Ovary (tissue), 9 donors: Measurements from ENCODE around the gene HDAC11. TPM values are rescaled to one million over a fixed set of nuclear protein-coding genes. Genes with fewer than 3 reads are reported as not detected.

Source experiments
- DNase-seq, 5 donors: peaks; one replicate each; pipeline ENCODE4 v3.0.0-alpha.2; 2019 to 2020
- H3K27ac ChIP-seq, 2 donors: fragments of 200-600 bp; one replicate each; pipeline versions ENCODE4 v1.5.1 to v1.8.0; 2019 to 2022
- H3K27me3 ChIP-seq: fragments of 200-600 bp; one replicate; pipeline ENCODE4 v1.8.0; 2022
- H3K36me3 ChIP-seq: fragments of 200-600 bp; sonication (generic); one replicate; pipeline ENCODE4 v1.5.1; 2019
- H3K4me1 ChIP-seq: one replicate; pipeline ENCODE4 v1.8.1; 2013; ENCODE audit warnings: mild to moderate bottlenecking, moderate library complexity; ENCODE audit not compliant: insufficient read depth
- H3K4me3 ChIP-seq: fragments of 200-600 bp; sonication (generic); one replicate; pipeline ENCODE4 v1.5.1; 2017
- H3K9me3 ChIP-seq, 2 donors: fragments of 200-600 bp in 1 of 2; sonication (generic) in 1 of 2; one replicate each; pipeline versions ENCODE4 v1.5.1 to v1.8.1; 2013 to 2019; ENCODE audit warnings: mild to moderate bottlenecking in 1 of 2, moderate library complexity in 1 of 2
- CTCF ChIP-seq, 3 donors: fragments of 450-650 bp in 2 of 3; fragments of 200-600 bp in 1 of 3; IDR thresholded peaks; one replicate each; pipeline versions ENCODE4 v1.5.1 to v1.8.0; 2016 to 2022; ENCODE audit warnings: antibody characterized with exemption in 3 of 3, mild to moderate bottlenecking in 1 of 3
- EP300 ChIP-seq: sonication (generic); formaldehyde crosslinking; IDR thresholded peaks from one replicate; pipeline ENCODE4 v1.6.1; 2017; ENCODE audit warnings: antibody characterized with exemption
- POLR2A ChIP-seq: fragments of 450-650 bp; IDR thresholded peaks from one replicate; pipeline ENCODE4 v1.6.1; 2017; ENCODE audit warnings: antibody characterized with exemption, mild to moderate bottlenecking, moderate library complexity
- WGBS, 3 donors: extraction: QIAGEN DNeasy Blood & Tissue Kit in 1 of 3; methylation state at CpG; one replicate each; pipeline versions ENCODE4 v1.1.5 to v1.1.7; 2013 to 2017; 5-methylcytosine and 5-hydroxymethylcytosine counted together
- intact Hi-C, 4 donors: fragments of 100-400 bp; cut with DNase I; formaldehyde crosslinking; loops; one replicate each; pipeline versions ENCODE4 v1.11.0 to v1.15.1; 2022 to 2023
- polyA plus RNA-seq, 2 donors: library from polyadenylated mRNA; stranded (reverse); fragments of 200-250 nt in 1 of 2; fragments of 350-450 nt in 1 of 2; fragmentation: Illumina TruSeq in 1 of 2; extraction: RNeasy Lipid Tissue Mini Kit (QIAGEN cat#74804) in 1 of 2; gene quantifications; one replicate each; pipeline ENCODE4 v1.2.3, GENCODE V29; 2013 to 2014
- total RNA-seq, 7 donors: library from RNA; depleted of rRNA in 2 of 7; stranded (reverse); fragments of >200 nt in 2 of 7; fragmentation: NEBNext Ultra II Directional in 3 of 7; extraction: Animal tissue kit (Norgen Biotek cat#: 25700) in 3 of 7; gene quantifications; one replicate each; pipeline versions ENCODE4 v1.1.0 to v1.2.4, GENCODE V29; 2016 to 2023
- donor health status: DM: no; HTN: no; CAD: no; lungs with moderate emphysema.
- donor health status: DM: no; HTN: no; CAD: no.
- donor health status: Bipolar disorder and iron deficiency.
- donor health status: DM: yes; HTN: yes; CAD: no.
- donor health status: DM: no; HTN: no; CAD: no.
- donor health status: DM: yes; HTN: yes; CAD: no.

HDAC11 gene
- total and polyA plus RNA-seq, 9 donors = 6.4 to 27.1 (median 19.6) TPM

GRCh38 chr3:13491206-13491974 lies 11.3 kb downstream of the HDAC11 start:
- Histone ChIP-seq H3K36me3 (no peaks in the 10 kb centered on the region), H3K4me1 (no peaks in the 10 kb centered on the region), H3K4me3 (no peak overlapping the region), H3K27me3 (no peaks in the 10 kb centered on the region), H3K9me3 (no peaks in the 10 kb centered on the region), H3K27ac (no peak overlapping the region)
- no peak for TF ChIP-seq POLR2A
- TF ChIP-seq EP300 = no peak
- no peak for TF ChIP-seq CTCF (IDR thresholded peaks at IDR 0.05)
- 88 to 95% (median 92%) methylated on average over 8 of the region's 8 CpGs for WGBS, 3 donors
- DNase-seq = peak in 3 of 5 donors; percentile 2 to 13 (median 4)
- intact Hi-C loops = no loop called here

- Histone ChIP-seq H3K9me3 (no peaks in the 10 kb centered on the region), H3K4me1 (peaks cover 2% of the 10 kb centered on the region), H3K36me3 (no peaks in the 10 kb centered on the region), H3K4me3 (no peak overlapping the region), H3K27ac (no peak overlapping the region), H3K27me3 (no peaks in the 10 kb centered on the region)
- WGBS, 3 donors = 89 to 96% (median 92%) methylated on average over 6 of the region's 6 CpGs
- no peak for TF ChIP-seq CTCF (IDR thresholded peaks at IDR 0.05)
- no peak for TF ChIP-seq POLR2A
- no peak for TF ChIP-seq EP300
- peak in 1 of 5 donors; percentile 11 for DNase-seq
- intact Hi-C loops = no loop called here
Measured at GRCh38 chr3:13492048-13492447, 11.9 kb downstream of the HDAC11 start.

DNA sequence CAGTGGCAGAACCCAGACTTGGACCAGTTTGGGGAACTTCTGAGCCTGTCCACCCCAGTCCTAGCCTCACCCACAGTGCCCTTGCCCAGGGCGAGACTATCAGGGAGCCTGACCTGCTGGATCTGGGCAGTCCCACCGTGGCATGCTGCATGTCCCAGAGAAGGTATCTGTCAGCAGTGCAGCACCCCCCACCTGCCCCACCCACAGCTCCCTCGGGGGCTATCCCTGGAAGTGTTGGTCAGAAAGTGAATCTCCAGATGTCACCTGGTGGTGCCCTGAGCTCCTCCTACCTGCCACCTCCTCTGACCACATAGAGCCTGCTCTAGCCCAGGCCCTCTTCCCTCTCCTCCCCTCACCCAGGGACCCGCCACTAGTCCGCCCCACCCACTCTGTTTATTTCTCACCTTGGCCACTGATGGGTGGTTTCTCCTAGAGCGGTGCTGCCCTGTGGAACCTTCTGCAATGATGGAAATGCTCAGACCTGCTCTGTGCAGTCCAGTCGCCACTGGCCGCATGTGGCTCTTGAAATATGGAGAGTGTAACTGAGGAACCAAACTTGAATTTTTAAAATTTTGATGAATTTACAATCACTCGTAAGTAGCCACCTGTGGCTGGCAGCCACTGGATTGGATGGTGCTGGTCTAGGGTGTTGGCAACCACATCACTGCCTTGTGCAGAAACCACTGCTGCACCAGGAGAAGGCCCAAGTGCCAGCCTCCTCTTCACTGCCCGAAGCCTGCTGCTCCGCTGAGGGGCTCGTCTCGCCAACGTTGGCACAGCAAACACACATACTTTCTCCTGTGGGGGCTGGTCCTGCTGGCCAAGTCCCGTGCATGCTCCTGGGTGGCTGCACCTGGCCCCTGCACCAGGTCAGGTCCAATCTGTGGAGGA lies 13.1 kb downstream of the HDAC11 start:
- no peak for TF ChIP-seq CTCF (IDR thresholded peaks at IDR 0.05)
- no peak for TF ChIP-seq POLR2A
- no peak for TF ChIP-seq EP300
- Histone ChIP-seq H3K36me3 (no peaks in the 10 kb centered on the region), H3K27ac (no peak overlapping the region), H3K9me3 (no peaks in the 10 kb centered on the region), H3K4me1 (peaks cover 2% of the 10 kb centered on the region), H3K27me3 (no peaks in the 10 kb centered on the region), H3K4me3 (no peak overlapping the region)
- peak in 1 of 5 donors; percentile 12 for DNase-seq
- 84 to 90% (median 88%) methylated on average over 15 of the region's 15 CpGs for WGBS, 3 donors
- intact Hi-C loops = no loop called here

DNA sequence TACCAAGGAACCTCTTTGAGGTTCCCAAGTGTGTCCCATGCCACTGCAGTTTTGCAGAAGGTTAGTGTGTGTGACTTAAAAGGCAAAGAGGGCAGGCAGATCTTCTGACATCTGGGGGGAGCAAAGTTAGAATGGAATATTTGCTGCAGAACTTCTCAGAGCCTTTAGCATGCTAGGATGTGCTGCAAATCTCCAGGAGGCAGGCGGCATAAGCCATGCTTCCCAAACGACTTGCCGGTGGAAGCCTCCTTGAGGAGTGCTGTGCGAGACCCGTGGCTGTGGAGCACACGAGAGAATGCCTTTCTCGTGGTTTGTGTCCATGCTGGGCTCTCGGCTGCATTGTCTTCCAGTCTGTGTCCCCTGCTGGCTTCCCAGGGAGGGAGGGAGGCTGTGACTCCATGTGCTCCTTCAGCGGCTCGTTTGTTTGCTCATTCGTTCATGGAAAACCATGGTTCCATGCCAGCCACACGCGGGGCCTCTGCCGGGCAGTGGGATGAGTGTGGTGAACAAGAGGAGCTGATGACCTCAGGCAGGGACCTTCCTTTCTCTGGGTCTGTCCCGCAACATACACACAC lies 13.8 kb downstream of the HDAC11 start:
- Histone ChIP-seq H3K36me3 (no peaks in the 10 kb centered on the region), H3K4me3 (no peak overlapping the region), H3K9me3 (no peaks in the 10 kb centered on the region), H3K27me3 (no peaks in the 10 kb centered on the region), H3K27ac (no peak overlapping the region), H3K4me1 (peaks cover 2% of the 10 kb centered on the region)
- TF ChIP-seq CTCF (IDR thresholded peaks at IDR 0.05) (no peak), EP300 (no peak), POLR2A (no peak)
- DNase-seq = peak in 1 of 5 donors; percentile 11
- WGBS, 3 donors = 70 to 78% (median 77%) methylated on average over 12 to 15 of the region's 15 CpGs
- intact Hi-C loops = no loop called here
